Stomach (tissue), 9 donors: Measurements from ENCODE around the gene COPS7B. TPM values are rescaled to one million over a fixed set of nuclear protein-coding genes. Genes with fewer than 3 reads are reported as not detected.

Experiments used
- DNase-seq, 2 donors: peaks; one replicate each; pipeline versions ENCODE4 v3.0.0 to v3.0.0-alpha.2; 2013 to 2019
- H3K27ac ChIP-seq, 5 donors: fragments of 200-600 bp in 4 of 5; sonication (generic) in 4 of 5; one replicate each; pipeline ENCODE4 v1.5.1; 2013 to 2019; ENCODE audit warnings: mild to moderate bottlenecking in 1 of 5, moderate library complexity in 1 of 5
- H3K27me3 ChIP-seq, 3 donors: fragments of 200-600 bp; sonication (generic); one replicate each; pipeline ENCODE4 v1.5.1; 2017 to 2019; ENCODE audit warnings: mixed run types in 1 of 3
- H3K36me3 ChIP-seq, 4 donors: fragments of 200-600 bp; sonication (generic); 1 replicate in 3 of 4; 2 replicates in 1 of 4; pipeline ENCODE4 v1.5.1; 2016 to 2019
- H3K4me1 ChIP-seq, 4 donors: fragments of 200-600 bp; sonication (generic); one replicate each; pipeline ENCODE4 v1.5.1; 2016 to 2019
- H3K4me3 ChIP-seq, 4 donors: fragments of 200-600 bp; sonication (generic) in 3 of 4; one replicate each; pipeline ENCODE4 v1.5.1; 2016 to 2019; ENCODE audit warnings: mild to moderate bottlenecking in 1 of 4
- H3K9me3 ChIP-seq, 4 donors: fragments of 200-600 bp; sonication (generic); one replicate each; pipeline ENCODE4 v1.5.1; 2016 to 2019
- CTCF ChIP-seq, 7 experiments: fragments of 450-650 bp in 4 of 7; fragments of 200-600 bp in 3 of 7; sonication (generic) in 3 of 7; IDR thresholded peaks; one replicate each; pipeline ENCODE4 v1.5.1; 2016 to 2019; ENCODE audit warnings: antibody characterized with exemption in 7 of 7, control low read depth in 2 of 7, mild to moderate bottlenecking in 1 of 7
- EP300 ChIP-seq: sonication (generic); formaldehyde crosslinking; IDR thresholded peaks from one replicate; pipeline ENCODE4 v1.6.1; 2017; ENCODE audit warnings: antibody characterized with exemption
- POLR2A ChIP-seq, 4 donors: fragments of 450-650 bp; IDR thresholded peaks; one replicate each; pipeline ENCODE4 v1.6.1; 2016; ENCODE audit warnings: antibody characterized with exemption in 4 of 4, control low read depth in 2 of 4, mild to moderate bottlenecking in 1 of 4, moderate library complexity in 1 of 4
- POLR2AphosphoS5 ChIP-seq, 3 donors: sonication (generic); formaldehyde crosslinking; IDR thresholded peaks; one replicate each; pipeline ENCODE4 v1.6.1; 2016; ENCODE audit warnings: antibody characterized with exemption in 3 of 3
- WGBS, 5 donors: extraction: QIAGEN DNeasy Blood & Tissue Kit in 3 of 5; methylation state at CpG; one replicate each; pipeline versions ENCODE4 v1.1.5 to v1.1.7; 2013 to 2018; 5-methylcytosine and 5-hydroxymethylcytosine counted together
- intact Hi-C: fragments of 100-400 bp; cut with DNase I; formaldehyde crosslinking; loops from one replicate; pipeline ENCODE4 v1.15.1; 2023; ENCODE audit warnings: low total_unique reads
- polyA plus RNA-seq, 3 donors: library from polyadenylated mRNA; stranded (reverse); fragments of 200-250 nt; gene quantifications; one replicate each; pipeline ENCODE4 v1.2.3, GENCODE V29; 2013
- total RNA-seq, 5 donors: library from RNA; depleted of rRNA; stranded (reverse); fragments of >200 nt; gene quantifications; one replicate each; pipeline versions ENCODE4 v1.1.0 to v1.2.3, GENCODE V29; 2014 to 2016
- donor health status: healthy with polysubstance abuse.
- donor health status: Bipolar disorder and iron deficiency.
- donor health status: healthy.

Gene COPS7B
- total and polyA plus RNA-seq, 8 donors: 2.3 to 89.3 (median 22.9) TPM

- intact Hi-C loops: no loop called here
- Histone ChIP-seq H3K36me3 (no peaks in the 10 kb centered on the region), H3K4me3 (no peak overlapping the region), H3K9me3 (no peaks in the 10 kb centered on the region), H3K4me1 (peaks cover 0 to 13% (median 0%) of the 10 kb centered on the region in 4 donors), H3K27me3 (no peaks in the 10 kb centered on the region), H3K27ac (no peak overlapping the region)
- DNase-seq: no peak
- WGBS, 5 donors: 60 to 69% (median 64%) methylated on average over 6 of the region's 6 CpGs
- no peak for TF ChIP-seq EP300
- TF ChIP-seq POLR2AphosphoS5 (IDR thresholded peaks at IDR 0.05): no peak
- no peak for TF ChIP-seq CTCF (IDR thresholded peaks at IDR 0.05)
- no peak for TF ChIP-seq POLR2A (IDR thresholded peaks at IDR 0.05)
These were observed 16.8 kb upstream of the COPS7B start for GRCh38 chr2:231769170-231770136.

- WGBS, 5 donors: 5 to 12% (median 6%) methylated on average over 31 to 51 of the region's 51 CpGs
- TF ChIP-seq POLR2AphosphoS5 (IDR thresholded peaks at IDR 0.05): no peak
- TF ChIP-seq CTCF (IDR thresholded peaks at IDR 0.05): no peak
- no peak for TF ChIP-seq EP300
- TF ChIP-seq POLR2A (IDR thresholded peaks at IDR 0.05): no peak
- peak overlapping the region; percentile 84 to 93 (median 89) for H3K27ac ChIP-seq
- H3K4me3 ChIP-seq: peak overlapping the region; percentile 59 to 95 (median 82)
- peak in 1 of 2 donors; percentile 64 for DNase-seq
- peaks cover 29 to 47% (median 42%) of the 10 kb centered on the region in 4 donors for H3K4me1 ChIP-seq
- no peaks in the 10 kb centered on the region for H3K27me3 ChIP-seq
- no peaks in the 10 kb centered on the region for H3K9me3 ChIP-seq
- no peaks in the 10 kb centered on the region for H3K36me3 ChIP-seq
- intact Hi-C loops: no loop called here
These were observed 5.9 kb upstream of the COPS7B start for GRCh38 chr2:231780123-231780908.

- peaks cover 37 to 55% (median 50%) of the 10 kb centered on the region in 4 donors for H3K4me1 ChIP-seq
- H3K9me3 ChIP-seq: no peaks in the 10 kb centered on the region
- intact Hi-C loops: no loop called here
- TF ChIP-seq POLR2AphosphoS5 (IDR thresholded peaks at IDR 0.05) (peak; percentile 92 to 97 (median 96)), CTCF (IDR thresholded peaks at IDR 0.05) (peak in 1 of 7 experiments; percentile 16), EP300 (no peak), POLR2A (IDR thresholded peaks at IDR 0.05) (peak in 2 of 4 donors; percentile 72 to 95)
- peak within 1 kb of the TSS; percentile 59 to 95 (median 82) for H3K4me3 ChIP-seq
- DNase-seq: peak; percentile 99
- H3K27ac ChIP-seq: peak within 1 kb of the TSS; percentile 84 to 93 (median 89)
- no peaks in the 10 kb centered on the region for H3K36me3 ChIP-seq
- no peaks in the 10 kb centered on the region for H3K27me3 ChIP-seq
- WGBS, 5 donors: 0 to 2% (median 1%) methylated on average over 33 to 67 of the region's 67 CpGs
These were observed 5.1 kb upstream of the COPS7B start, which contains the start of gene PDE6D for GRCh38 chr2:231780909-231781797. Gene PDE6D, minus strand, starts transcription at chr2:231781282. Its CDS starts 168 bp downstream, at chr2:231781114.
